Keratinocyte (primary cell): ENCODE results near the gene FANCC. TPM values are rescaled to one million over a fixed set of nuclear protein-coding genes. Genes with fewer than 3 reads are reported as not detected.

Source experiments
- DNase-seq: peaks from one replicate; pipeline ENCODE4 v3.0.0-alpha.2; 2011; ENCODE audit warnings: low read depth, missing footprints, low spot score
- FAIRE-seq: peaks from 2 replicates; lab custom pipeline; 2011; peaks lifted over from hg19 to GRCh38; lab: Jason Lieb, UNC
- H2AFZ ChIP-seq: 2 replicates; pipeline ENCODE4 v1.6.0; 2012; ENCODE audit warnings: low read length, control low read depth, inconsistent platforms; ENCODE audit not compliant: control insufficient read depth
- H3K27ac ChIP-seq: 2 replicates; pipeline ENCODE4 v1.5.1; 2011; ENCODE audit warnings: low read length; ENCODE audit not compliant: control insufficient read depth, insufficient read depth
- H3K27me3 ChIP-seq: 3 replicates; pipeline ENCODE4 v1.6.0; 2011; ENCODE audit warnings: low read length; ENCODE audit not compliant: control insufficient read depth, insufficient read depth; ENCODE audit errors: extremely low read depth
- H3K36me3 ChIP-seq, 2 experiments: 2 replicates in 1 of 2; 3 replicates in 1 of 2; pipeline ENCODE4 v1.5.1; 2011; ENCODE audit warnings: low read length in 2 of 2, mild to moderate bottlenecking in 1 of 2; ENCODE audit not compliant: control insufficient read depth in 2 of 2, insufficient read depth in 2 of 2; ENCODE audit errors: extremely low read depth in 1 of 2
- H3K4me1 ChIP-seq: 3 replicates; pipeline ENCODE4 v1.5.1; 2011; ENCODE audit warnings: low read length; ENCODE audit not compliant: control insufficient read depth, insufficient read depth; ENCODE audit errors: extremely low read depth
- H3K4me2 ChIP-seq: 3 replicates; pipeline ENCODE4 v1.6.0; 2011; ENCODE audit warnings: low read depth, low read length; ENCODE audit not compliant: control insufficient read depth, insufficient read depth; ENCODE audit errors: extremely low read depth
- H3K4me3 ChIP-seq, 3 experiments: fragments of 200-600 bp in 1 of 3; sonication (generic) in 1 of 3; 2 replicates in 2 of 3; 3 replicates in 1 of 3; pipeline ENCODE4 v1.5.1; 2011 to 2016; ENCODE audit warnings: low read length in 3 of 3, mild to moderate bottlenecking in 3 of 3, control low read depth in 2 of 3, inconsistent platforms in 1 of 3, low read depth in 1 of 3, mixed read lengths in 1 of 3, mixed run types in 1 of 3, moderate library complexity in 1 of 3; ENCODE audit not compliant: control insufficient read depth in 2 of 3, insufficient read depth in 2 of 3; ENCODE audit errors: extremely low read depth in 1 of 3
- H3K79me2 ChIP-seq: 2 replicates; pipeline ENCODE4 v1.6.0; 2012; ENCODE audit warnings: low read length; ENCODE audit not compliant: control insufficient read depth, insufficient read depth
- H3K9ac ChIP-seq: 3 replicates; pipeline ENCODE4 v1.6.0; 2011; ENCODE audit warnings: low read length; ENCODE audit not compliant: control insufficient read depth, insufficient read depth; ENCODE audit errors: extremely low read depth
- H3K9me1 ChIP-seq: 3 replicates; pipeline ENCODE4 v1.6.0; 2011; ENCODE audit warnings: low read length; ENCODE audit not compliant: control insufficient read depth, insufficient read depth; ENCODE audit errors: extremely low read depth
- H3K9me3 ChIP-seq: 2 replicates; pipeline ENCODE4 v1.5.1; 2012; ENCODE audit warnings: low read depth, low read length; ENCODE audit not compliant: control insufficient read depth
- H4K20me1 ChIP-seq: 3 replicates; pipeline ENCODE4 v1.6.0; 2011; ENCODE audit warnings: low read length; ENCODE audit not compliant: control insufficient read depth, insufficient read depth; ENCODE audit errors: extremely low read depth
- EZH2 ChIP-seq: IDR thresholded peaks from one replicate; pipeline ENCODE4 v1.6.1; 2012; ENCODE audit warnings: inconsistent platforms, mild to moderate bottlenecking, low read length, moderate library complexity
- dilution Hi-C: fragments of 300-500 bp; cut with MboI; formaldehyde crosslinking; loops from one replicate; pipeline ENCODE4 v1.7.0; 2020; ENCODE audit warnings: low sequenced_read_pairs; ENCODE audit not compliant: extremely low pct_ligation_motif_present
- polyA plus RNA-seq, 5 experiments: library from polyadenylated mRNA; depleted of rRNA in 3 of 5; stranded (reverse) in 3 of 5; stranded (forward) in 1 of 5; unstranded in 1 of 5; fragments of >200 nt; gene quantifications; 1 replicate in 1 of 5; 2 replicates in 3 of 5; 3 replicates in 1 of 5; pipeline versions ENCODE4 v1.2.1 to v1.2.3, GENCODE V29; 2011 to 2012; ENCODE audit warnings: missing spikeins in 2 of 5, low read depth in 1 of 5, low replicate concordance in 1 of 5
- TF ChIP-seq, protein P1 (sequence below), 3 experiments: IDR thresholded peaks in 1 of 3; conservative IDR thresholded peaks in 1 of 3; optimal IDR thresholded peaks in 1 of 3; 2 replicates in 2 of 3; 3 replicates in 1 of 3; pipeline versions ENCODE3 to v1.5.1; 2011; ENCODE audit warnings: low read length in 3 of 3, mild to moderate bottlenecking in 3 of 3, moderate library complexity in 2 of 3, control low read depth in 1 of 3, inconsistent platforms in 1 of 3; ENCODE audit not compliant: insufficient read depth in 2 of 3; ENCODE audit errors: extremely low read depth in 1 of 3

FANCC gene
- polyA plus RNA-seq, 1 donor (not counting 4 experiments of a cell fraction or from before 2014, with no cell fraction given): 8.3 TPM

DNA sequence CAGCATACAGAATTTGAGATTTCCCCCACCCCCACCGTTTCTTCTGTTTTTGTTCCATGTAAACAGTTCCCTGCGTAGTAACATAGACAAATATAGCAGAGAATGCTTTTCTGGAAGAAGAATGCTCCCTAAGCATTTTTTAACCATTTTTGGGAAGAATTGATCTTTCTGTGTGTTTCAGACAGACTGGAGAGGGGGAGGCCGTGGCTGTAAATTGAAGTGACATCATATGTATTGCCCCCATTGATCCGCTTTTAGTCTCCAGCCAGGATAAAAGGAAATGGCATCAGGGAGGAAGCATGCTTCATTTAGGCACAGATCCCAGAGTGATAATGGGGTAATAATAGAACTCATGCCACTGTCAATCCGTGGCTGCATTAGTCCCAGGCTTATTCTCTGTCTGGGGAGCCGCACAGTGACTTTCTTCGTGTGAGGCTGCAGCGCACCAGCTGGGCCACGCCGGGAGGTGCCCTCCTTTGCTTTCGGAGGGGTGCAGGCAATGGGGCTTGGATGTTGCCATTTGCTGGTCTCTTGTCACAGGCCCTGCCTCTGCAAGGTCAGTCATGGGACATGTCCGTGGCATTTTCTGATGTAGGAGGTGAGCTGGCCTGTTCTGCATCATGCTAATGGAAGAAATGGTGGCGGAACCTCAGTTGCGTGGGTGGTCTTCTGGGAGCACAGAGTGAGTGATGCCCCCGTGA is 261.5 kb downstream of the FANCC start:
- Histone ChIP-seq H3K27ac (peak overlapping the region; percentile 67), H3K4me2 (peak overlapping the region; percentile 88), H2AFZ (no peak overlapping the region), H3K9me3 (no peaks in the 10 kb centered on the region), H3K27me3 (no peaks in the 10 kb centered on the region), H3K4me1 (peaks cover 36% of the 10 kb centered on the region), H3K4me3 (peak overlapping the region in 1 of 3 experiments; percentile 1), H3K36me3 (peaks cover 7 to 9% of the 10 kb centered on the region in 2 experiments), H3K9me1 (no peaks in the 10 kb centered on the region), H4K20me1 (no peaks in the 10 kb centered on the region), H3K9ac (peak overlapping the region; percentile 68), H3K79me2 (peaks cover 91% of the 10 kb centered on the region)
- dilution Hi-C loops: no loop called here
- FAIRE-seq: peak; percentile 61
- TF ChIP-seq, protein P1, sequence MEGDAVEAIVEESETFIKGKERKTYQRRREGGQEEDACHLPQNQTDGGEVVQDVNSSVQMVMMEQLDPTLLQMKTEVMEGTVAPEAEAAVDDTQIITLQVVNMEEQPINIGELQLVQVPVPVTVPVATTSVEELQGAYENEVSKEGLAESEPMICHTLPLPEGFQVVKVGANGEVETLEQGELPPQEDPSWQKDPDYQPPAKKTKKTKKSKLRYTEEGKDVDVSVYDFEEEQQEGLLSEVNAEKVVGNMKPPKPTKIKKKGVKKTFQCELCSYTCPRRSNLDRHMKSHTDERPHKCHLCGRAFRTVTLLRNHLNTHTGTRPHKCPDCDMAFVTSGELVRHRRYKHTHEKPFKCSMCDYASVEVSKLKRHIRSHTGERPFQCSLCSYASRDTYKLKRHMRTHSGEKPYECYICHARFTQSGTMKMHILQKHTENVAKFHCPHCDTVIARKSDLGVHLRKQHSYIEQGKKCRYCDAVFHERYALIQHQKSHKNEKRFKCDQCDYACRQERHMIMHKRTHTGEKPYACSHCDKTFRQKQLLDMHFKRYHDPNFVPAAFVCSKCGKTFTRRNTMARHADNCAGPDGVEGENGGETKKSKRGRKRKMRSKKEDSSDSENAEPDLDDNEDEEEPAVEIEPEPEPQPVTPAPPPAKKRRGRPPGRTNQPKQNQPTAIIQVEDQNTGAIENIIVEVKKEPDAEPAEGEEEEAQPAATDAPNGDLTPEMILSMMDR (optimal IDR thresholded peaks at IDR 0.05 in 1 of 3, IDR thresholded peaks at IDR 0.05 in 1 of 3, conservative IDR thresholded peaks at IDR 0.05 in 1 of 3; ENCODE audit: extremely low read depth in 1 of 3, insufficient read depth in 2 of 3, low read length in 3 of 3): no peak
- TF ChIP-seq EZH2: no peak
- DNase-seq: no peak

DNA sequence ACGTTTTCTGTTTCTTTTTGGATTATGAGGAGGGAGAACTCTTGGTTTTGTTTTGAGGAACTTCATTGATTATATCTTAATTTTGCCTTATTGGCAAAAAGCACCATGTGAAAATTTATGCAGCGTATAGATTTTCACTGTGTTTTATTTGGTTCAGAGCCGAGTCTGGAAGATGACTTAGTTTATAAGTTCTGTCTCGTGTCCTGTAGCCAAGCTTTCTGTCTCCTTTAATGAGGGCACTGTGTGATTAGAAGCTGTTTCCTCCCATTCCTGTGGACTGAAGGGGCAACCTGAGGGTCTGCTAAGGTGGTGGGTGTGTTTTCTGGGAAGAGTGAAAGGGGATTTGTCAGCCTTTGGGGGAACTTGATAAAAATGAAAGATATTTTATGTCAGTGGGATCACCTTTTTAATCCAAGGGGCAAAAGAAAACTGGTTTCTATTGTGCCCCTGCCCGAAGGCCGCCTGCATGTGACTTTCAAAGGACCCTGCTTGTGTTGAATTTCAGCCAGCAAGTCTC is 262.1 kb downstream of the FANCC start:
- dilution Hi-C loops: no loop called here
- Histone ChIP-seq H3K27me3 (no peaks in the 10 kb centered on the region), H3K9me3 (no peaks in the 10 kb centered on the region), H3K4me3 (peak overlapping the region in 2 of 3 experiments; percentile 42 to 50), H3K4me1 (peaks cover 42% of the 10 kb centered on the region), H2AFZ (no peak overlapping the region), H3K36me3 (peaks cover under 1 to 6% of the 10 kb centered on the region in 2 experiments), H3K9me1 (no peaks in the 10 kb centered on the region), H3K9ac (peak overlapping the region; percentile 68), H3K4me2 (peak overlapping the region; percentile 88), H3K27ac (peak overlapping the region; percentile 67), H3K79me2 (peaks cover 90% of the 10 kb centered on the region), H4K20me1 (no peaks in the 10 kb centered on the region)
- no peak for FAIRE-seq
- no peak for TF ChIP-seq EZH2
- TF ChIP-seq, protein P1 (optimal IDR thresholded peaks at IDR 0.05 in 1 of 3, IDR thresholded peaks at IDR 0.05 in 1 of 3, conservative IDR thresholded peaks at IDR 0.05 in 1 of 3; ENCODE audit: extremely low read depth in 1 of 3, insufficient read depth in 2 of 3, low read length in 3 of 3): no peak
- DNase-seq: no peak
